HG02642 (cell line): Measurements from ENCODE around the gene NAT9.

ENCODE experiments used
- ATAC-seq: cut with Tn5 transposase; IDR thresholded peaks from one replicate; pipeline ENCODE4 v1.9.1; 2021; ENCODE audit warnings: mild to moderate bottlenecking; ENCODE audit not compliant: unreplicated experiment, poor library complexity

The NAT9 gene

DNA sequence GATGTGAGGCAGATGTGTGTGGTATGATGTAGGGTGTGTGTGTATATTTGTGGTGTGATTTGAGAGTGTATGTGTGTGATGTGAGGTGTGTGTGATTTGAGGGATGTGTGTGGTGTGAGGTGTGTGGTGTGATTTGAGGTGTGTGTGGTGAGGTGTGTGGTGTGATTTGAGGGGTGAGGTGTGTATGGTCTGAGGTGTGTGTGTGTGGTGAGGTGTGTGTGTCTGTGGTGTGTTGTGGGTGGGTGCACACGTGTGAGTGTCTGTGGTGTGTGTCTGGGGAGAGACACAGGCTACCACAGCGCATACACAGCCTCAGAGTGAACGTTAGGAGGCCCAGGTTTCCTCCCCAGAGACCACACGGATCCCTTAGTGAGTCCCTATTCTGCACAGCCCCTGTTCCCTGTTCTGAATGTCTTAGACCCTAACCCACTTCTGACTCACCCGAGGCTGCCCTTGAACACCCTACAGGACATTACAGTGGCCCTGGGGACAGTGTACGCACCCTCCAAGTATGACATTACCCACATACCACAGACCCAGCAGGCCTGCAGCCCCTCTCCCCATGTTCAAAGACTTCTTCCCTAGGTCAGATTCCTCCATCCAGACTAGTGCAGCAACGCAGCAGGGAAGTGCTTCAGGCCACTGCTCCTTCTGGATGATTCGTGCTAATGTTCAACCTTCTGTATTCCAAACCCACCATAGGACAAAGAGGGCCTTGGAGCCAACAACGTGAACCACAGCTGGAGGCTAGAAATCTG, 42.6 kb downstream of the NAT9 start:
- ATAC-seq: no peak

DNA sequence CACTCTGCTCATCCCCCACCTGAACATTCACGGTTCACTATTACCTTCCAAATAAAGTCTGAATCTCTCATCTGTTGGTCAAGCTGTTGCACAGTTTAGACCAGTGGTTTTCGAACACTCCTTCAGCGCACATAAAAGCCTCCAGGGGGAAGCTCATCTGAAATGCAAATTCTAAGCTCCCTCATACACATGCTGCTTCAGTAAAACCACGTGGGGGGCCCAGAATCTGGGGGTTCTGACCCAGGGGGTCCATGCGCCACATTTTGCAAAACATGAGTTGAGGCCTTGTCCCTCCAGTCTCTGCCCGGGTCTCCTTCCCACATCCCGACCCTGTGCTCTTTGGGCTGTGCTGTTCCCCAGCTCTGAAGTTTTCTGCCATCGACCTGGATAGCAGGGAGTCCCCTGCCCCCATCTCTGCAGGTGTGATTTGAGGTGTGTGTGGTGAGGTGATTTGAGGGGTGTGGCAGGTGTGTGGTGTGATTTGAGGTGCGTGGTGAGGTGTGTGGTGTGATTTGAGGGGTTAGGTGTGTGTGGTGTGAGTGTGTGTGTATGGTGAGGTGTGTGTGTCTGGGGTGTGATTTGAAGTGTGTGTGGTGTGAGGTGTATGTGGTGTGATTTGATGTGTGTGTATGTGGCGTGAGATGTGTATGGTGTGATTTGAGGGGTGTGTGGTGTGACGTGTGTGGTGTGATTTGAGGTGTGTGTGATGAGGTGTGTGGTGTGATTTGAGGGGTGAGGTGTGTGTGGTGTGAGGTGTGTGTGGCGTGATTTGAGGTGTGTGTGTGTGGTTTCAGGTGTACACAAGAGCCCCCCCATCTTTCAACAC, 43.9 kb downstream of the NAT9 start:
- ATAC-seq: no peak

DNA sequence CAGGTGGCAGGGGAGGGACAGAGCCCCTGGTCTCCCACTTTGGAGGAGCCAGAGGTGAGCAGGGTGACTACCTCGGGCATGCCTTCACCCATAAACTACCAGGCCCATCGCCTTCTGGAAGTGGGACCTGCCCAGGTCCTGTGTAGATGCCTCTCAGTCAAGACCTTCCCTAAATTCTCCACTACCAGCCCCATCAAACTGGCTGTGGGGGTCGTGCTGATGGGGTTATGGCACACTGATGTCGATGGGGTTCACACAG, 44.9 kb downstream of the NAT9 start:
- ATAC-seq: no peak

DNA sequence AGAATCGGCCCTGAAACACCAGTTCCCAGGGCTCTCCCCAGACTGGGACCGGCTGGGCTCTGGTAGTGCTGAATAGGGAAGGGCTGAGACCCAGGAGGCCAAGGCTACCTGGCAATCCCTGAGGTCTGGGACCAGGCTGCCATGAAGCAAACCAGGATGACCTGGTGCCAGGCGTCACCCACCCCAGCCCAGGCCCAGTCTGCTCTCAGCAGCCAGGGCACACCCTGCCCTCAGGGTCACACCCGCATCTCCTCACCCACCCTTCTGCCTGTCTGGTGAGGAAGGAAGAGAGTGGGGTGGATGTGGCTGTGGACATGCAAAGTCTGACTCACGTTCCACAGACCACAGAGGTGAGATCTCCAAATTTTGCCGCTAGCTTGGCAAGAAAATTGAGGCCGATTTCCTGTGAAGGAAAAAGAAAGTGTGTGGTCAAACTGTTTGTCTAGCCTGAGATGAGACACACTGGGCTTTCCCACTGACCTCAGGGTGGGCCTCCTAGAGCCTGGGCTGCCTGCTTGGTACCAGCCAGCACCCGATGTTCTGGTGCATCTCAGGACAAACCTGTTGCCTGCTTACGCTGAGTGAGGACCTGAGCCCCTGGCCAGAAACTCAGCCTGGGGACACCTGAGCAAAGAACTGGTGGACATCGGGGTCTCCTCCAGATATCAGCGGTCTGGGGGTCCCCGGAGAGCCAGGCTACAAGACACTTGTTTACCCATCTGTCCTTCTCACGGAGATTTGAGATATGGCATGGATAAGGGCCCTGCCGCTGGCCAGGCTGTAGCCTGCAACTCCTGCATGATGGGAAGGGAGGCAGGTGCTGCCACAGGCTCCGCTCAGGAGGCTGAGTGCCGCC, 45.4 kb downstream of the NAT9 start:
- no peak for ATAC-seq

DNA sequence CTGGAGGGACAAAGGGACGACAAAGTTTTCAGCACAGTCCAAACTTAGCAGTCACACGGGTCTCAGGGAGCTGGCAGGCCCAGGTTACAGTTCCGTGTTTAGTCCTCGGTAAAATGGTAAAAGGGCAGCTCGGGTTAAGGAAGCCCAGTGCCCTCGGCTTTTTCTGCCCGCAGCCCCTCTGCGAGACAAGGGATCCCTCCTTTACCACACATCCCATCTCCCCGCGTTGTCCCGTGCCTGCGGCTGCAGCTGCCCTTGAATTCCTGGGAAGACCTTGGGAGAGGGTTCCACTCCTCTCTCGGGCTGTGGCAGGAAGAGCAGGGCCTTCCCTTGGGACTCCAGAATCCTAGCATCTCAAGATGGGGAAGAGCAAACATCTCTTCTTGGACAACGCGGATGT, 46.3 kb downstream of the NAT9 start:
- ATAC-seq: no peak

DNA sequence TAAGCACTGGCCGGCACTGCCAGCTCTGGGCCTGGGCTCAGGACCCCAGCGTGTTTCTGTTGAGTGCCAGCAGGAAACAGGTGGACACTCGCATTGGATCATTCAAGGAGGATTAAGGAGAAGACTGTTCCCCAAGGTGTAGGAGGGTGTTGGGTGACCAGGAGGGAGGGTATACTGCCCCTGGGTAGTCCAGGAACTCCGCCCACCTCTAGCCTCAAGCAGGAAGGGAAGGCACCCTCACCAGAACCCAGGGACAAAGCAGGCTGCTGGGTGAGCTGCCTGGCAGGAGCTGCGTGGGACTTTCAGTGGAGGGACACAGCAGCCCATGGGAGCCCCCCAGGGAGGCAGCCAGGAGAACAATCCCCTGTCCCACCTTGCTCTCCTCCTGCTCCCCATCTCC, 46.8 kb downstream of the NAT9 start:
- ATAC-seq: no peak

DNA sequence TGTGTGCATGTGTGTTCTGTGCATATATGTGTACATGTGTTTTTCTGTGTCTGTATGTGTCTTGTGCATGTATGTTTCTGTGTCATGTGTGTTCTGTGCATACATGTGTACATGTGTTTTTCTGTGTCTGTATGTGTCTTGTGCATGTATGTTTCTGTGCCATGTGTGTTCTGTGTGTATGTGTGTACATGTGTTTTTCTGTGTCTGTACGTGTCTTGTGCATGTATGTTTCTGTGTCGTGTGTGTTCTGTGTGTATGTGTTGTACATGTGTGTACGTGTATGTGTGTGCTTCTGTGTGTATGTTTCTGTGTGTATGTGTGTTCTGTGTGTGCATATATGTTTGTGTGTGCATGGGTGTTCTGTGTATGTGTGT, 47.5 kb downstream of the NAT9 start:
- ATAC-seq: no peak

DNA sequence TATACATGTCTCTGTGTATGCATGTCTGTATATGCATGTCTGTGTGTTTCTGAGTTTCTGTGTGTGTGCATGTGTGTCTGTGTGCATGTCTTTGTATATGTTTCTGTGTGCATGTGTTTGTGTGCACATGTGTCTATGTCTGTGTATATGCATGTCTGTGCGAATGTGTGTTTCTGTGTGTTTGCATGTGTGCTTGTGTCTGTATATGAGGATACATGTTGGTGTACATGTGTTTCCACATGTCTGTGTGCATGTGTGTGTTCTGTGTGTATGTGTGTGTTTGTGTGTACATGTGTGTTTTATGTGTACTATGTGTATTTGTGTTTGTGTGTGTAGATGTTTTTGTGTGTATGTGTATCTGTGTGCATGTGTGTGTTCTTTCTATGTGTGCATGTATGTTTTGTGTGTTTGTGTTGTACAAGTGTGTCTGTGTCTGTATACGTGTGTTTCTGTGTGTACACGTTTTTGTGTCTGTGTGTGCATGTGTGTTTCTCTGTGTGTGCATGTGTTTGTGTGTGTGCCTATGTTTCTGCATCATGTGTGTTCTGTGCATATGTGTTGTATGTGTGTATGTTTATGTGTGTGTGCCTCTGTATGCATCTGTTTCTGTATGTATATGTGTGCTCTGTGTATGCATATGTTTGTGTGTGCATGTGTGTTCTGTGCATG, 48.0 kb downstream of the NAT9 start:
- ATAC-seq: no peak

DNA sequence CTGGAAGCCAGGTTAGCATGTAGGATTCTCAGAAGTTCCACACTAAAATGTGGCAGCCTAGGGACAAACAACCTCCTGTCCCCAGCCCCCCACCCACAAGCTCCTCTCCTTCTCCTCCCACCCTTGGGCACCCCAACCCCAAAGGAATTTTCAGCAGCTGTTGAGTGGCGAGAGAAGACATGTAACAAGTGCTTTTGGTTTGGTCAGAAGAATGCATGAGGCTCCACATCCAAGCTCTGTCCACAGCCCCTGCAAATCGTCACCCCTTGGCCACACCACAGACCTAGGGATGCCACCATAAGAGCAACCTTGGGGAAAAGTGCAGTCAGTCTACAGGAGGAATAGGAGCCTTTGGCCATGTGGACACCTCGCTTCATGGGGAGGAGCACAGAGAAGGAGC, 51.0 kb downstream of the NAT9 start:
- no peak for ATAC-seq

DNA sequence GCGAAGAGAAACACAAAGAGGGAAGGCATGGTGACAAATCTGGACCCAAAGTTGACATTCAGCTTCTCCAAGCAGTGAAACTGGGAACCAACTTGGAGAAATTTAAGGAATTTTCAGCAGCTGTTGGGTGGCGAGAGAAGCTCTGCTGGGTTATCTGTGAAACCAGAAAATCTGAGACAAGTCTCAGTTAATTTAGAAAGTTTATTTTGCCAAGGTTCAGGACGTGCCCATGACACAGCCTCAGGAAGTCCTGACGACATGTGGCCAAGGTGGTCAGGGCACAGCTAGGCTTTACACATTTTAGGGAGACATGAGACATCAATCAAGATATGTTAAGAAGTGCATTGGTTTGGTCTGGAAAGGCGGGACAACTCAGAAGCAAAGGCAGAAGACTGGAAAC, 52.3 kb downstream of the NAT9 start:
- no peak for ATAC-seq

DNA sequence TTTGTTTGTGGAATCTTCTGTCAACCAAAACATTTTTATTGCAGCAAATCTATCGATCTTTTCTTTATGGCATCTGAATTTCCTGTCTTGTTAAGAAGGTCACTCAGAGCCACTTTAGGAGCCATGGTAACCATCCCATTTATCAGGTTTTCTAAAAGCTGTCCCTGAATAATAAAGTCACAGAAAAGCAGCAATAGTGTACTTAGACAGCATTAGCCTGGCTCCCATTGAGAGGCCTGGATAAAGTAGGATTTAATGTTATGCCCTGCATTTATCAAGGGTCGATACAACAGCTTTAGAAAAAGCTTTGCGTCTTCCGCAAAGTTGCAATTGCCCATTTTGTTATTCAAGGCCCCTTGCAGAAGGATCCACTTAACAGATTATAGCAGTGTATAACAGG, 53.4 kb downstream of the NAT9 start:
- no peak for ATAC-seq
